ENCODE data around the gene SYT3. TPM values are rescaled to one million over a fixed set of nuclear protein-coding genes. Genes with fewer than 3 reads are reported as not detected.

Gene SYT3
- polyA plus RNA-seq, 1 donor (not counting 4 experiments of a cell fraction or from before 2014, with no cell fraction given): not detected

GRCh38 chr19:50666346-50667176, 26.9 kb upstream of the SYT3 start:
- Histone ChIP-seq H3K27ac (ENCODE audit: control insufficient read depth, insufficient read depth, low read length) (no peak overlapping the region), H3K36me3 (ENCODE audit: control insufficient read depth in 2 of 2, extremely low read depth in 1 of 2, insufficient read depth in 2 of 2, low read length in 2 of 2) (no peaks in the 10 kb centered on the region), H4K20me1 (ENCODE audit: control insufficient read depth, extremely low read depth, insufficient read depth, low read length) (peaks cover 2% of the 10 kb centered on the region), H3K4me3 (ENCODE audit: control insufficient read depth in 2 of 3, extremely low read depth in 1 of 3, insufficient read depth in 2 of 3, low read depth in 1 of 3, low read length in 3 of 3) (no peak overlapping the region), H3K9ac (ENCODE audit: control insufficient read depth, extremely low read depth, insufficient read depth, low read length) (no peak overlapping the region), H2AFZ (ENCODE audit: control insufficient read depth, low read length) (no peak overlapping the region), H3K79me2 (ENCODE audit: control insufficient read depth, insufficient read depth, low read length) (no peaks in the 10 kb centered on the region), H3K27me3 (ENCODE audit: control insufficient read depth, extremely low read depth, insufficient read depth, low read length) (peaks cover 46% of the 10 kb centered on the region), H3K4me2 (ENCODE audit: control insufficient read depth, extremely low read depth, insufficient read depth, low read depth, low read length) (no peak overlapping the region), H3K4me1 (ENCODE audit: control insufficient read depth, extremely low read depth, insufficient read depth, low read length) (no peaks in the 10 kb centered on the region), H3K9me1 (ENCODE audit: control insufficient read depth, extremely low read depth, insufficient read depth, low read length) (no peaks in the 10 kb centered on the region), H3K9me3 (ENCODE audit: control insufficient read depth, low read depth, low read length) (no peaks in the 10 kb centered on the region)
- DNase-seq (ENCODE audit: low read depth, low spot score): no peak
- TF ChIP-seq EZH2 (IDR thresholded peaks at IDR 0.05; ENCODE audit: low read length): peak; percentile 76
- TF ChIP-seq CTCF (optimal IDR thresholded peaks at IDR 0.05 in 1 of 3, IDR thresholded peaks at IDR 0.05 in 1 of 3, conservative IDR thresholded peaks at IDR 0.05 in 1 of 3; ENCODE audit: extremely low read depth in 1 of 3, insufficient read depth in 2 of 3, low read length in 3 of 3): no peak
- dilution Hi-C loops (cut with MboI; ENCODE audit: extremely low pct_ligation_motif_present, low sequenced_read_pairs): no loop called here
- FAIRE-seq: no peak

DNA sequence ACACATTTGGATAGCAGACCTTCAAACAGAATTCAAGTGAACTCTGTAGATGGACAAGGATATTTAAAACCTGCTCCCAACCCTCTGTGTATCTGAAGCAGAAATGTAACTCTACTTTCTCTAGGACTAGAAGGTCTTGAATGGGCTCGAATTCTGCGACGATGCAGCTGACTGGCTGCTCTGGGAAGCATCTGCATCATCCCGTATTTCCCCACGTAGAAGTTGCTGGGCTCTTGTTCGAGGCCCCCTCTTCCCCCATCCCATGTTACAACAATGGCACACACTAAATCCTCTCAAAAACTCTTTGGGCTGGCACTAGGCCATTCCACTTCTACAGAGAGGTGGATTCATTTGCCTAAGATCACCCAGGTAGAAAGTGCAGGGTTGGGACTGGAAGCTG, 24.5 kb upstream of the SYT3 start:
- Histone ChIP-seq H3K4me1 (ENCODE audit: control insufficient read depth, extremely low read depth, insufficient read depth, low read length) (no peaks in the 10 kb centered on the region), H3K9me3 (ENCODE audit: control insufficient read depth, low read depth, low read length) (no peaks in the 10 kb centered on the region), H3K9ac (ENCODE audit: control insufficient read depth, extremely low read depth, insufficient read depth, low read length) (no peak overlapping the region), H4K20me1 (ENCODE audit: control insufficient read depth, extremely low read depth, insufficient read depth, low read length) (peaks cover 2% of the 10 kb centered on the region), H3K9me1 (ENCODE audit: control insufficient read depth, extremely low read depth, insufficient read depth, low read length) (no peaks in the 10 kb centered on the region), H3K27ac (ENCODE audit: control insufficient read depth, insufficient read depth, low read length) (no peak overlapping the region), H3K36me3 (ENCODE audit: control insufficient read depth in 2 of 2, extremely low read depth in 1 of 2, insufficient read depth in 2 of 2, low read length in 2 of 2) (no peaks in the 10 kb centered on the region), H3K79me2 (ENCODE audit: control insufficient read depth, insufficient read depth, low read length) (no peaks in the 10 kb centered on the region), H3K4me3 (ENCODE audit: control insufficient read depth in 2 of 3, extremely low read depth in 1 of 3, insufficient read depth in 2 of 3, low read depth in 1 of 3, low read length in 3 of 3) (no peak overlapping the region), H3K4me2 (ENCODE audit: control insufficient read depth, extremely low read depth, insufficient read depth, low read depth, low read length) (no peak overlapping the region), H3K27me3 (ENCODE audit: control insufficient read depth, extremely low read depth, insufficient read depth, low read length) (peaks cover 33% of the 10 kb centered on the region), H2AFZ (ENCODE audit: control insufficient read depth, low read length) (no peak overlapping the region)
- TF ChIP-seq CTCF (optimal IDR thresholded peaks at IDR 0.05 in 1 of 3, IDR thresholded peaks at IDR 0.05 in 1 of 3, conservative IDR thresholded peaks at IDR 0.05 in 1 of 3; ENCODE audit: extremely low read depth in 1 of 3, insufficient read depth in 2 of 3, low read length in 3 of 3): no peak
- no peak for TF ChIP-seq EZH2 (IDR thresholded peaks at IDR 0.05; ENCODE audit: low read length)
- FAIRE-seq: no peak
- dilution Hi-C loops (cut with MboI; ENCODE audit: extremely low pct_ligation_motif_present, low sequenced_read_pairs): no loop called here
- no peak for DNase-seq (ENCODE audit: low read depth, low spot score)
